HepG2 (cell line): ENCODE data around the gene CORO7. TPM values are rescaled to one million over a fixed set of nuclear protein-coding genes. Genes with fewer than 3 reads are reported as not detected.

Experiments used
- EED ChIP-seq: sonication (generic); formaldehyde crosslinking; IDR thresholded peaks from 2 replicates; pipeline ENCODE4 v1.5.0; 2020; ENCODE audit warnings: mild to moderate bottlenecking, missing genetic modification reagents
- FOSL1 ChIP-seq: sonication (generic); formaldehyde crosslinking; IDR thresholded peaks from 2 replicates; pipeline ENCODE4 v1.9.0; 2021; ENCODE audit warnings: missing genetic modification reagents, borderline replicate concordance
- HOXA7 ChIP-seq: sonication (generic); formaldehyde crosslinking; IDR thresholded peaks from 2 replicates; pipeline ENCODE4 v1.8.1; 2022; ENCODE audit warnings: mild to moderate bottlenecking, missing genetic modification reagents, moderate library complexity
- MEIS1 ChIP-seq: sonication (generic); formaldehyde crosslinking; IDR thresholded peaks from 2 replicates; pipeline ENCODE4 v1.9.0; 2021; ENCODE audit warnings: mild to moderate bottlenecking, missing genetic modification reagents, moderate library complexity, borderline replicate concordance
- NBN ChIP-seq: fragments of 450-650 bp; conservative IDR thresholded peaks from 2 replicates; pipeline ENCODE4 v1.6.1; 2017
- NFIB ChIP-seq: sonication (generic); formaldehyde crosslinking; IDR thresholded peaks from 2 replicates; pipeline ENCODE4 v1.9.0; 2021; ENCODE audit warnings: missing genetic modification reagents, mild to moderate bottlenecking, borderline replicate concordance
- NRL ChIP-seq: sonication (generic); formaldehyde crosslinking; IDR thresholded peaks from 2 replicates; pipeline ENCODE4 v1.5.0; 2020; ENCODE audit warnings: missing genetic modification reagents, mild to moderate bottlenecking, moderate library complexity, borderline replicate concordance
- ZFP41 ChIP-seq: sonication (generic); formaldehyde crosslinking; IDR thresholded peaks from 2 replicates; pipeline ENCODE4 v1.4.0; 2020; ENCODE audit warnings: mild to moderate bottlenecking, missing genetic modification reagents, borderline replicate concordance
- ZNF354B ChIP-seq: sonication (generic); formaldehyde crosslinking; IDR thresholded peaks from 2 replicates; pipeline ENCODE4 v1.8.0; 2022; ENCODE audit warnings: mild to moderate bottlenecking, missing genetic modification reagents
- ZNF547 ChIP-seq: sonication (generic); formaldehyde crosslinking; IDR thresholded peaks from 2 replicates; pipeline ENCODE4 v1.5.1; 2020; ENCODE audit warnings: mild to moderate bottlenecking, missing genetic modification reagents
- polyA plus RNA-seq, 8 experiments: library from polyadenylated mRNA; depleted of rRNA in 3 of 8; stranded (reverse) in 7 of 8; unstranded in 1 of 8; fragments of >200 nt; fragmentation: Illumina TruSeq in 4 of 8; extraction: Trizol in 4 of 8; gene quantifications; 2 replicates each; pipeline versions ENCODE4 v1.2.1 to v1.2.3, GENCODE V29; 2011 to 2016; ENCODE audit warnings: low read depth in 4 of 8, missing spikeins in 1 of 8, mixed read lengths in 1 of 8; ENCODE audit not compliant: insufficient read depth in 1 of 8
- total RNA-seq, 5 experiments: library from RNA; depleted of rRNA; stranded (reverse); fragments of >200 nt; fragmentation: Illumina TruSeq; extraction: Trizol; gene quantifications; 2 replicates each; pipeline ENCODE4 v1.2.3, GENCODE V29; 2016; ENCODE audit warnings: low read depth in 1 of 5
- TF ChIP-seq, protein P1 (sequence below): sonication (generic); formaldehyde crosslinking; IDR thresholded peaks from 2 replicates; pipeline ENCODE4 v1.4.0; 2020; ENCODE audit warnings: missing genetic modification reagents; ENCODE audit errors: not compliant biosample characterization
- TF ChIP-seq, protein P2 (sequence below): sonication (generic); formaldehyde crosslinking; IDR thresholded peaks from 2 replicates; pipeline ENCODE4 v1.4.0; 2020; ENCODE audit warnings: missing genetic modification reagents
- TF ChIP-seq, protein P3 (sequence below): sonication (generic); formaldehyde crosslinking; conservative IDR thresholded peaks from 2 replicates; pipeline ENCODE4 v1.8.0; 2022; ENCODE audit warnings: missing genetic modification reagents
- TF ChIP-seq, protein P4 (sequence below): sonication (generic); formaldehyde crosslinking; IDR thresholded peaks from 2 replicates; pipeline ENCODE4 v1.5.0; 2020; ENCODE audit warnings: mild to moderate bottlenecking, missing genetic modification reagents
- TF ChIP-seq, protein P5 (sequence below): sonication (generic); formaldehyde crosslinking; IDR thresholded peaks from 2 replicates; pipeline ENCODE4 v1.5.1; 2020; ENCODE audit warnings: mild to moderate bottlenecking, missing genetic modification reagents, moderate library complexity
- TF ChIP-seq, protein P6 (sequence below): sonication (generic); formaldehyde crosslinking; IDR thresholded peaks from 2 replicates; pipeline ENCODE4 v1.4.0; 2020; ENCODE audit warnings: missing genetic modification reagents

CORO7 gene
- total and polyA plus RNA-seq, 2 of the 13 experiments (the other 11 are each of a cell fraction or from before 2014, with no cell fraction given): 9.9 to 14.3 TPM

DNA sequence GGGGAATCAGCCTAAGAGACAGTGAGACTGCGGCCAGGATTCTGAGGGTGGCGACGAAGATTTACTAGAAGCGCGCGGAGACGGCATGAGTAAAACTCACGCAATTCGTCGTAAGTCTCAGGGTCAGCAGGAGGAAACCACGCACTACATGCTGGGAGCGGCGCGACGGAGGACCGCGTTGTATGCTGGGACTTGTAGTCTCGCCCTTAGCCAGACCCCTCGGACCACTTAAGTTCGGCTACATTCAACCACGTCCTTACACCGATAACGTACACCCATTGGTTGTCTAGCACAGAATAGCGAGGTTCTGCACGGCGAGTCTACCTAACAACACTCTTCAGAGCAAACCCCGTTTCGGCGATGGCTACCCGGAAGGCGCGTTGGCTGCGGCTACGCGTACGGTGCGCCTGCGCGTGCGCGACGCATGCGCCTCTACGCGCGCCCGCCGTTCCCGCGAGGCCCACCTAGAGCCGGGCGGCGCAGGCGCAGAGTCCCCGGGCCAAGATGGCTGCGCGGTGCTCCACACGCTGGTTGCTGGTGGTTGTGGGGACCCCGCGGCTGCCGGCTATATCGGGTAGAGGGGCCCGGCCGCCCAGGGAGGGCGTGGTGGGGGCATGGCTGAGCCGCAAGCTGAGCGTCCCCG is 9.1 kb upstream of the CORO7 start, which contains the start of gene DNAJA3 (continued):
- TF ChIP-seq, protein P1, sequence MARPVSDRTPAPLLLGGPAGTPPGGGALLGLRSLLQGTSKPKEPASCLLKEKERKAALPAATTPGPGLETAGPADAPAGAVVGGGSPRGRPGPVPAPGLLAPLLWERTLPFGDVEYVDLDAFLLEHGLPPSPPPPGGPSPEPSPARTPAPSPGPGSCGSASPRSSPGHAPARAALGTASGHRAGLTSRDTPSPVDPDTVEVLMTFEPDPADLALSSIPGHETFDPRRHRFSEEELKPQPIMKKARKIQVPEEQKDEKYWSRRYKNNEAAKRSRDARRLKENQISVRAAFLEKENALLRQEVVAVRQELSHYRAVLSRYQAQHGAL: no peak
- TF ChIP-seq, protein P2, sequence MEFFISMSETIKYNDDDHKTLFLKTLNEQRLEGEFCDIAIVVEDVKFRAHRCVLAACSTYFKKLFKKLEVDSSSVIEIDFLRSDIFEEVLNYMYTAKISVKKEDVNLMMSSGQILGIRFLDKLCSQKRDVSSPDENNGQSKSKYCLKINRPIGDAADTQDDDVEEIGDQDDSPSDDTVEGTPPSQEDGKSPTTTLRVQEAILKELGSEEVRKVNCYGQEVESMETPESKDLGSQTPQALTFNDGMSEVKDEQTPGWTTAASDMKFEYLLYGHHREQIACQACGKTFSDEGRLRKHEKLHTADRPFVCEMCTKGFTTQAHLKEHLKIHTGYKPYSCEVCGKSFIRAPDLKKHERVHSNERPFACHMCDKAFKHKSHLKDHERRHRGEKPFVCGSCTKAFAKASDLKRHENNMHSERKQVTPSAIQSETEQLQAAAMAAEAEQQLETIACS: peak; percentile 80
- TF ChIP-seq, protein P3, sequence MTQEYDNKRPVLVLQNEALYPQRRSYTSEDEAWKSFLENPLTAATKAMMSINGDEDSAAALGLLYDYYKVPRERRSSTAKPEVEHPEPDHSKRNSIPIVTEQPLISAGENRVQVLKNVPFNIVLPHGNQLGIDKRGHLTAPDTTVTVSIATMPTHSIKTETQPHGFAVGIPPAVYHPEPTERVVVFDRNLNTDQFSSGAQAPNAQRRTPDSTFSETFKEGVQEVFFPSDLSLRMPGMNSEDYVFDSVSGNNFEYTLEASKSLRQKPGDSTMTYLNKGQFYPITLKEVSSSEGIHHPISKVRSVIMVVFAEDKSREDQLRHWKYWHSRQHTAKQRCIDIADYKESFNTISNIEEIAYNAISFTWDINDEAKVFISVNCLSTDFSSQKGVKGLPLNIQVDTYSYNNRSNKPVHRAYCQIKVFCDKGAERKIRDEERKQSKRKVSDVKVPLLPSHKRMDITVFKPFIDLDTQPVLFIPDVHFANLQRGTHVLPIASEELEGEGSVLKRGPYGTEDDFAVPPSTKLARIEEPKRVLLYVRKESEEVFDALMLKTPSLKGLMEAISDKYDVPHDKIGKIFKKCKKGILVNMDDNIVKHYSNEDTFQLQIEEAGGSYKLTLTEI (CRISPR knock-in tag): no peak
- TF ChIP-seq, protein P4, sequence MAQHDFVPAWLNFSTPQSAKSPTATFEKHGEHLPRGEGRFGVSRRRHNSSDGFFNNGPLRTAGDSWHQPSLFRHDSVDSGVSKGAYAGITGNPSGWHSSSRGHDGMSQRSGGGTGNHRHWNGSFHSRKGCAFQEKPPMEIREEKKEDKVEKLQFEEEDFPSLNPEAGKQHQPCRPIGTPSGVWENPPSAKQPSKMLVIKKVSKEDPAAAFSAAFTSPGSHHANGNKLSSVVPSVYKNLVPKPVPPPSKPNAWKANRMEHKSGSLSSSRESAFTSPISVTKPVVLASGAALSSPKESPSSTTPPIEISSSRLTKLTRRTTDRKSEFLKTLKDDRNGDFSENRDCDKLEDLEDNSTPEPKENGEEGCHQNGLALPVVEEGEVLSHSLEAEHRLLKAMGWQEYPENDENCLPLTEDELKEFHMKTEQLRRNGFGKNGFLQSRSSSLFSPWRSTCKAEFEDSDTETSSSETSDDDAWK (CRISPR knock-in tag): no peak
- TF ChIP-seq HOXA7 (CRISPR knock-in tag) (no peak), NFIB (no peak), NRL (CRISPR knock-in tag) (no peak; the same call in 1 of the 2 replicates), FOSL1 (CRISPR knock-in tag) (no peak), EED (CRISPR knock-in tag) (no peak), ZFP41 (CRISPR knock-in tag) (no peak), NBN (no peak), ZNF547 (CRISPR knock-in tag) (no peak; the same call in 1 of the 2 replicates), ZNF354B (CRISPR knock-in tag) (0 out of 2 replicates have a peak, but pooled peaks have one; percentile 57), MEIS1 (CRISPR knock-in tag) (no peak)
- TF ChIP-seq, protein P5, sequence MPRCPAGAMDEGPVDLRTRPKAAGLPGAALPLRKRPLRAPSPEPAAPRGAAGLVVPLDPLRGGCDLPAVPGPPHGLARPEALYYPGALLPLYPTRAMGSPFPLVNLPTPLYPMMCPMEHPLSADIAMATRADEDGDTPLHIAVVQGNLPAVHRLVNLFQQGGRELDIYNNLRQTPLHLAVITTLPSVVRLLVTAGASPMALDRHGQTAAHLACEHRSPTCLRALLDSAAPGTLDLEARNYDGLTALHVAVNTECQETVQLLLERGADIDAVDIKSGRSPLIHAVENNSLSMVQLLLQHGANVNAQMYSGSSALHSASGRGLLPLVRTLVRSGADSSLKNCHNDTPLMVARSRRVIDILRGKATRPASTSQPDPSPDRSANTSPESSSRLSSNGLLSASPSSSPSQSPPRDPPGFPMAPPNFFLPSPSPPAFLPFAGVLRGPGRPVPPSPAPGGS: peak; percentile 85
- TF ChIP-seq, protein P6, sequence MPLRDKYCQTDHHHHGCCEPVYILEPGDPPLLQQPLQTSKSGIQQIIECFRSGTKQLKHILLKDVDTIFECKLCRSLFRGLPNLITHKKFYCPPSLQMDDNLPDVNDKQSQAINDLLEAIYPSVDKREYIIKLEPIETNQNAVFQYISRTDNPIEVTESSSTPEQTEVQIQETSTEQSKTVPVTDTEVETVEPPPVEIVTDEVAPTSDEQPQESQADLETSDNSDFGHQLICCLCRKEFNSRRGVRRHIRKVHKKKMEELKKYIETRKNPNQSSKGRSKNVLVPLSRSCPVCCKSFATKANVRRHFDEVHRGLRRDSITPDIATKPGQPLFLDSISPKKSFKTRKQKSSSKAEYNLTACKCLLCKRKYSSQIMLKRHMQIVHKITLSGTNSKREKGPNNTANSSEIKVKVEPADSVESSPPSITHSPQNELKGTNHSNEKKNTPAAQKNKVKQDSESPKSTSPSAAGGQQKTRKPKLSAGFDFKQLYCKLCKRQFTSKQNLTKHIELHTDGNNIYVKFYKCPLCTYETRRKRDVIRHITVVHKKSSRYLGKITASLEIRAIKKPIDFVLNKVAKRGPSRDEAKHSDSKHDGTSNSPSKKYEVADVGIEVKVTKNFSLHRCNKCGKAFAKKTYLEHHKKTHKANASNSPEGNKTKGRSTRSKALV (CRISPR knock-in tag): no peak
